C4-2B (cell line): Measurements from ENCODE around the gene AGFG1.

Experiments
- CTCF ChIP-seq: fragments of 450-650 bp; conservative IDR thresholded peaks from 2 replicates; pipeline ENCODE4 v1.5.1; 2017; ENCODE audit warnings: mild to moderate bottlenecking
- ZFX ChIP-seq: fragments of 450-650 bp; IDR thresholded peaks from 2 replicates; pipeline ENCODE4 v1.6.1; 2017

- no peak for TF ChIP-seq CTCF
- no peak for TF ChIP-seq ZFX
Observed at GRCh38 chr2:227471412-227471811, 544 bp upstream of the AGFG1 start.
